Measurements from ENCODE around the gene KDM4B. TPM values are rescaled to one million over a fixed set of nuclear protein-coding genes. Genes with fewer than 3 reads are reported as not detected.

KDM4B gene
- total RNA-seq, 4 donors from 2014 or later = 26.6 to 84.2 (median 39.9) TPM

GRCh38 chr19:5050067-5050656 lies 81.2 kb downstream of the KDM4B start:
- H3K27ac ChIP-seq = no peak overlapping the region
- no peaks in the 10 kb centered on the region for H3K36me3 ChIP-seq
- in situ Hi-C loops (cut with MboI; ENCODE audit: low pct_ligation_motif_present in 1 of 4, low pct_unique_long_range_greater_than_20kb in 1 of 4, low sequenced_read_pairs in 3 of 4) (loop anchor here in 1 of 4 donors (25.0 kb wide), 1 partner anchor 537 kb away; no protein-coding TSS in a partner anchor), intact Hi-C loops (cut with DNase I; ENCODE audit: low total_unique reads) (no loop called here)
- no peak overlapping the region for H3K4me3 ChIP-seq
- WGBS, 2 donors (ENCODE audit: low coverage in 1 of 2) = 89 to 100% methylated on average over 2 to 16 of the region's 16 CpGs
- H3K4me1 ChIP-seq = peaks cover 27 to 44% (median 40%) of the 10 kb centered on the region in 4 donors
- H3K9me3 ChIP-seq = no peaks in the 10 kb centered on the region
- H3K27me3 ChIP-seq = no peaks in the 10 kb centered on the region
- no peak for TF ChIP-seq CTCF (IDR thresholded peaks at IDR 0.05)
- TF ChIP-seq EP300 (IDR thresholded peaks at IDR 0.05; ENCODE audit: low read depth) = no peak
- TF ChIP-seq POLR2AphosphoS5 (IDR thresholded peaks at IDR 0.05) = no peak
- no peak for TF ChIP-seq POLR2A (IDR thresholded peaks at IDR 0.05)
- DNase-seq = no peak

GRCh38 chr19:5050905-5051304 lies 82.0 kb downstream of the KDM4B start:
- Histone ChIP-seq H3K27me3 (no peaks in the 10 kb centered on the region), H3K4me1 (peaks cover 27 to 38% (median 35%) of the 10 kb centered on the region in 4 donors), H3K27ac (no peak overlapping the region), H3K36me3 (no peaks in the 10 kb centered on the region), H3K9me3 (no peaks in the 10 kb centered on the region), H3K4me3 (no peak overlapping the region)
- TF ChIP-seq EP300 (IDR thresholded peaks at IDR 0.05; ENCODE audit: low read depth) (no peak), POLR2A (IDR thresholded peaks at IDR 0.05) (no peak), POLR2AphosphoS5 (IDR thresholded peaks at IDR 0.05) (no peak), CTCF (IDR thresholded peaks at IDR 0.05) (no peak)
- intact Hi-C loops (cut with DNase I; ENCODE audit: low total_unique reads) = no loop called here
- 96% methylated on average over 16 of the region's 16 CpGs; no CpG with 5 or more reads in 1 of the 2 donors for WGBS, 2 donors (ENCODE audit: low coverage in 1 of 2)
- DNase-seq = no peak
- in situ Hi-C loops (cut with MboI; ENCODE audit: low pct_ligation_motif_present in 1 of 4, low pct_unique_long_range_greater_than_20kb in 1 of 4, low sequenced_read_pairs in 3 of 4) = loop anchor here in 1 of 4 donors (25.0 kb wide), 1 partner anchor 536 kb away; no protein-coding TSS in a partner anchor

GRCh38 chr19:5051619-5052018 lies 82.7 kb downstream of the KDM4B start:
- in situ Hi-C loops (cut with MboI; ENCODE audit: low pct_ligation_motif_present in 1 of 4, low pct_unique_long_range_greater_than_20kb in 1 of 4, low sequenced_read_pairs in 3 of 4) = loop anchor here in 1 of 4 donors (25.0 kb wide), 1 partner anchor 536 kb away; no protein-coding TSS in a partner anchor
- Histone ChIP-seq H3K4me1 (peaks cover 27 to 31% (median 29%) of the 10 kb centered on the region in 4 donors), H3K4me3 (no peak overlapping the region), H3K9me3 (no peaks in the 10 kb centered on the region), H3K27ac (no peak overlapping the region), H3K36me3 (no peaks in the 10 kb centered on the region), H3K27me3 (no peaks in the 10 kb centered on the region)
- no peak for DNase-seq
- TF ChIP-seq CTCF (IDR thresholded peaks at IDR 0.05) (no peak), POLR2AphosphoS5 (IDR thresholded peaks at IDR 0.05) (no peak), EP300 (IDR thresholded peaks at IDR 0.05; ENCODE audit: low read depth) (no peak), POLR2A (IDR thresholded peaks at IDR 0.05) (no peak)
- intact Hi-C loops (cut with DNase I; ENCODE audit: low total_unique reads) = no loop called here
- 89% methylated on average over 16 of the region's 16 CpGs; no CpG with 5 or more reads in 1 of the 2 donors for WGBS, 2 donors (ENCODE audit: low coverage in 1 of 2)

- WGBS, 2 donors (ENCODE audit: low coverage in 1 of 2) = 90% methylated on average over 10 of the region's 13 CpGs; no CpG with 5 or more reads in 1 of the 2 donors
- H3K4me1 ChIP-seq = peaks cover 19 to 22% (median 21%) of the 10 kb centered on the region in 4 donors
- in situ Hi-C loops (cut with MboI; ENCODE audit: low pct_ligation_motif_present in 1 of 4, low pct_unique_long_range_greater_than_20kb in 1 of 4, low sequenced_read_pairs in 3 of 4) = loop anchor here in 1 of 4 donors (25.0 kb wide), 1 partner anchor 535 kb away; no protein-coding TSS in a partner anchor
- intact Hi-C loops (cut with DNase I; ENCODE audit: low total_unique reads) = no loop called here
- no peak overlapping the region for H3K4me3 ChIP-seq
- no peaks in the 10 kb centered on the region for H3K36me3 ChIP-seq
- no peak overlapping the region for H3K27ac ChIP-seq
- no peaks in the 10 kb centered on the region for H3K27me3 ChIP-seq
- no peaks in the 10 kb centered on the region for H3K9me3 ChIP-seq
- no peak for DNase-seq
- TF ChIP-seq POLR2AphosphoS5 (IDR thresholded peaks at IDR 0.05) = no peak
- no peak for TF ChIP-seq CTCF (IDR thresholded peaks at IDR 0.05)
- TF ChIP-seq EP300 (IDR thresholded peaks at IDR 0.05; ENCODE audit: low read depth) = no peak
- no peak for TF ChIP-seq POLR2A (IDR thresholded peaks at IDR 0.05)
Observed at GRCh38 chr19:5052515-5052914, 83.6 kb downstream of the KDM4B start.

Data from transverse colon (tissue), 4 donors.